Endothelial cell of umbilical vein (primary cell): ENCODE data around the gene RANGRF. TPM values are rescaled to one million over a fixed set of nuclear protein-coding genes. Genes with fewer than 3 reads are reported as not detected.

Experiments used
- BruUV-seq: library from RNA; stranded (reverse); fragments of 400-500 nt; replicated peaks from 2 replicates; lab custom pipeline; 2021; lab: Mats Ljungman, UMichigan
- CTCF ChIA-PET: fragments of 300-600, 350-600 bp; sonication (Branson Sonifier 250); formaldehyde crosslinking; loops from one replicate; lab custom pipeline; 2021; ENCODE audit warnings: antibody characterized with exemption, inconsistent platforms; lab: Charles Lee
- POLR2A ChIA-PET: fragments of 300-600, 350-600 bp; sonication (Branson Sonifier 250); formaldehyde crosslinking; loops from one replicate; lab custom pipeline; 2021; ENCODE audit warnings: antibody characterized with exemption, inconsistent platforms; lab: Charles Lee
- DNase-seq: peaks from one replicate; pipeline ENCODE4 v3.0.0-alpha.2; 2011; ENCODE audit warnings: low read depth, low spot score
- FAIRE-seq: peaks from 2 replicates; lab custom pipeline; 2011; peaks lifted over from hg19 to GRCh38; lab: Jason Lieb, UNC
- H2AFZ ChIP-seq: 2 replicates; pipeline ENCODE4 v1.6.0; 2012; ENCODE audit warnings: low read depth, low read length, control low read depth, inconsistent platforms
- H3K27ac ChIP-seq: 2 replicates; pipeline ENCODE4 v1.5.1; 2011; ENCODE audit warnings: low read depth, mild to moderate bottlenecking, control low read depth, low read length, moderate library complexity; ENCODE audit not compliant: insufficient read depth
- H3K27me3 ChIP-seq, 2 experiments: 2 replicates each; pipeline versions ENCODE4 v1.6.0 to v1.6.1; 2011; ENCODE audit warnings: low read length in 2 of 2, mixed read lengths in 1 of 2; ENCODE audit not compliant: control insufficient read depth in 2 of 2, insufficient read depth in 2 of 2
- H3K36me3 ChIP-seq, 2 experiments: 2 replicates in 1 of 2; 3 replicates in 1 of 2; pipeline ENCODE4 v1.5.1; 2011; ENCODE audit warnings: low read length in 2 of 2, mild to moderate bottlenecking in 1 of 2, moderate library complexity in 1 of 2; ENCODE audit not compliant: control insufficient read depth in 2 of 2, insufficient read depth in 2 of 2; ENCODE audit errors: extremely low read depth in 1 of 2
- H3K4me1 ChIP-seq: 3 replicates; pipeline ENCODE4 v1.5.1; 2011; ENCODE audit warnings: mild to moderate bottlenecking, low read length; ENCODE audit not compliant: control insufficient read depth, insufficient read depth; ENCODE audit errors: extremely low read depth
- H3K4me2 ChIP-seq: 2 replicates; pipeline ENCODE4 v1.6.1; 2011; ENCODE audit warnings: low read length, control low read depth, mixed read lengths; ENCODE audit not compliant: insufficient read depth
- H3K4me3 ChIP-seq, 3 experiments: fragments of 200-600 bp in 1 of 3; sonication (generic), shearing (Covaris generic) in 1 of 3; replicated peaks in 1 of 3; 2 replicates each; pipeline ENCODE4 v1.5.1; 2011 to 2016; ENCODE audit warnings: control low read depth in 3 of 3, low read length in 3 of 3, mild to moderate bottlenecking in 2 of 3, inconsistent platforms in 1 of 3, low read depth in 1 of 3, moderate library complexity in 1 of 3; ENCODE audit not compliant: insufficient read depth in 1 of 3
- H3K79me2 ChIP-seq: 2 replicates; pipeline ENCODE4 v1.6.0; 2012; ENCODE audit warnings: low read length, inconsistent platforms; ENCODE audit not compliant: control insufficient read depth, insufficient read depth
- H3K9ac ChIP-seq: replicated peaks from 2 replicates; pipeline ENCODE3; 2011; ENCODE audit warnings: low read length, control low read depth; ENCODE audit not compliant: insufficient read depth; ENCODE audit errors: extremely low read depth
- H3K9me1 ChIP-seq: replicated peaks from 3 replicates; pipeline ENCODE4 v1.6.0; 2011; ENCODE audit warnings: mild to moderate bottlenecking, low read length; ENCODE audit not compliant: control insufficient read depth, insufficient read depth; ENCODE audit errors: extremely low read depth
- H3K9me3 ChIP-seq: replicated peaks from 2 replicates; pipeline ENCODE4 v1.5.1; 2012; ENCODE audit warnings: low read length, inconsistent platforms; ENCODE audit not compliant: control insufficient read depth, insufficient read depth
- H4K20me1 ChIP-seq: replicated peaks from 2 replicates; pipeline ENCODE3; 2011; ENCODE audit warnings: mild to moderate bottlenecking, low read length; ENCODE audit not compliant: control insufficient read depth, insufficient read depth; ENCODE audit errors: extremely low read depth
- EZH2 ChIP-seq: IDR thresholded peaks from 2 replicates; pipeline ENCODE4 v1.6.1; 2012; ENCODE audit warnings: borderline replicate concordance, low read depth, mild to moderate bottlenecking, moderate library complexity, low read length, inconsistent platforms; ENCODE audit not compliant: severe bottlenecking
- FOS ChIP-seq: IDR thresholded peaks from 2 replicates; pipeline ENCODE4 v1.6.1; 2011; ENCODE audit warnings: mild to moderate bottlenecking, low read length, moderate library complexity, borderline replicate concordance; ENCODE audit not compliant: insufficient read depth
- GATA2 ChIP-seq: IDR thresholded peaks from 2 replicates; pipeline ENCODE4 v1.7.0; 2011; ENCODE audit warnings: low read depth, mild to moderate bottlenecking, moderate library complexity, mixed read lengths, low read length; ENCODE audit not compliant: insufficient read length, insufficient read depth
- dilution Hi-C: fragments of 300-500 bp; cut with MboI; formaldehyde crosslinking; loops from one replicate; pipeline ENCODE4 v1.15.0; 2019; ENCODE audit warnings: low sequenced_read_pairs; ENCODE audit not compliant: extremely low pct_ligation_motif_present
- intact Hi-C: fragments of 100-400 bp; cut with micrococcal nuclease; formaldehyde crosslinking; loops from one replicate; pipeline ENCODE4 v1.10.0; 2022
- polyA plus RNA-seq, 4 experiments: library from polyadenylated mRNA; depleted of rRNA in 3 of 4; stranded (reverse) in 3 of 4; unstranded in 1 of 4; fragments of >200 nt; gene quantifications; 2 replicates each; pipeline versions ENCODE4 v1.2.1 to v1.2.3, GENCODE V29; 2011 to 2012; ENCODE audit warnings: missing spikeins in 1 of 4
- total RNA-seq: library from RNA; stranded (reverse); gene quantifications from 2 replicates; pipeline ENCODE4 v1.2.3, GENCODE V29; 2021

The RANGRF gene
- total and polyA plus RNA-seq, 2 donors (not counting 3 experiments of a cell fraction or from before 2014, with no cell fraction given), result 36.5 to 52.7 TPM

- peak overlapping the region; percentile 53 for H3K4me2 ChIP-seq
- H3K9me3 ChIP-seq, result no peaks in the 10 kb centered on the region
- no TSS peak for BruUV-seq
- ChIA-PET CTCF (interaction anchor here (0.7 to 1.7 kb wide), 4 partner anchors 11 to 37 kb away, joined by 3 to 10 read pairs (median 4); no protein-coding TSS in a partner anchor), POLR2A (interaction anchor here (1.0 to 1.4 kb wide), 3 partner anchors 12 to 88 kb away, joined by 3 to 5 read pairs (median 3); partner anchors contain the start of genes CTC1 and KRABD2)
- no peaks in the 10 kb centered on the region for H4K20me1 ChIP-seq
- no peaks in the 10 kb centered on the region for H3K27me3 ChIP-seq
- H3K9me1 ChIP-seq, result no peaks in the 10 kb centered on the region
- peak overlapping the region; percentile 71 to 75 (median 74) for H3K4me3 ChIP-seq
- H3K9ac ChIP-seq, result peak overlapping the region; percentile 80
- dilution Hi-C loops (no loop called here), intact Hi-C loops (no loop called here)
- DNase-seq, result no peak
- H3K27ac ChIP-seq, result no peak overlapping the region
- H2AFZ ChIP-seq, result peak overlapping the region; percentile 91
- H3K4me1 ChIP-seq, result peaks cover 15% of the 10 kb centered on the region
- peaks cover 4% of the 10 kb centered on the region for H3K79me2 ChIP-seq
- no peak for FAIRE-seq
- TF ChIP-seq FOS (no peak), GATA2 (no peak)
- H3K36me3 ChIP-seq, result no peaks in the 10 kb centered on the region
These were observed 580 bp downstream of the RANGRF start for GRCh38 chr17:8289103-8289397.

DNA sequence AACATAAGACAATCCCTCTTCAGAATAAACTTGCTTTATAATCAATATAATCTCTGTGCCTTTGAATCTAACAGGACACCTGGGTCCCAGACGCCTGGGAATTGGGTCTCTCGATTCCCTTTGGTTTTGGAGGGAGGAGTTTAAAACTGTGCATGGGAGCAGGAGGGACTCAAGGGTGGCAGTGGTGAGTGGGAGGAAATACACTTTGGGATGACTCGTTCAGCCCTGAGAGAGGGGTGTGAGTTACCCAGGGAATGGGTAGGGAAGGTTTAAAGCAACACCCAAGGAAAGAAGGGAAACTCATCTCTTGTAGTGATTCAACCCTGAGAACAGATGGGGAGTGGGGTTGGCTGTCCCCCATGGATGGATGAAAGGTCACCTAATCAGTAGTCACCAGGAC lies 1.6 kb downstream of the RANGRF start:
- H3K27ac ChIP-seq, result no peak overlapping the region
- H3K4me1 ChIP-seq, result peaks cover 20% of the 10 kb centered on the region
- H3K9me3 ChIP-seq, result no peaks in the 10 kb centered on the region
- CTCF ChIA-PET, result no interaction called here
- H3K36me3 ChIP-seq, result no peaks in the 10 kb centered on the region
- FAIRE-seq (no peak), DNase-seq (no peak)
- H3K4me2 ChIP-seq, result no peak overlapping the region
- H3K4me3 ChIP-seq, result no peak overlapping the region
- no peaks in the 10 kb centered on the region for H3K27me3 ChIP-seq
- no peak overlapping the region for H2AFZ ChIP-seq
- intact Hi-C loops (no loop called here), dilution Hi-C loops (no loop called here)
- H4K20me1 ChIP-seq, result no peaks in the 10 kb centered on the region
- POLR2A ChIA-PET, result no interaction called here
- BruUV-seq, result no TSS peak
- no peak overlapping the region for H3K9ac ChIP-seq
- H3K9me1 ChIP-seq, result no peaks in the 10 kb centered on the region
- TF ChIP-seq EZH2, result no peak
- H3K79me2 ChIP-seq, result peaks cover 4% of the 10 kb centered on the region
